GM18499 (cell line): ENCODE measurements around the gene AP2M1.

ENCODE experiments used
- ATAC-seq: cut with Tn5 transposase; IDR thresholded peaks from one replicate; pipeline ENCODE4 v1.9.1; 2021; ENCODE audit warnings: moderate number of reproducible peaks; ENCODE audit not compliant: insufficient read depth, unreplicated experiment

AP2M1 gene

DNA sequence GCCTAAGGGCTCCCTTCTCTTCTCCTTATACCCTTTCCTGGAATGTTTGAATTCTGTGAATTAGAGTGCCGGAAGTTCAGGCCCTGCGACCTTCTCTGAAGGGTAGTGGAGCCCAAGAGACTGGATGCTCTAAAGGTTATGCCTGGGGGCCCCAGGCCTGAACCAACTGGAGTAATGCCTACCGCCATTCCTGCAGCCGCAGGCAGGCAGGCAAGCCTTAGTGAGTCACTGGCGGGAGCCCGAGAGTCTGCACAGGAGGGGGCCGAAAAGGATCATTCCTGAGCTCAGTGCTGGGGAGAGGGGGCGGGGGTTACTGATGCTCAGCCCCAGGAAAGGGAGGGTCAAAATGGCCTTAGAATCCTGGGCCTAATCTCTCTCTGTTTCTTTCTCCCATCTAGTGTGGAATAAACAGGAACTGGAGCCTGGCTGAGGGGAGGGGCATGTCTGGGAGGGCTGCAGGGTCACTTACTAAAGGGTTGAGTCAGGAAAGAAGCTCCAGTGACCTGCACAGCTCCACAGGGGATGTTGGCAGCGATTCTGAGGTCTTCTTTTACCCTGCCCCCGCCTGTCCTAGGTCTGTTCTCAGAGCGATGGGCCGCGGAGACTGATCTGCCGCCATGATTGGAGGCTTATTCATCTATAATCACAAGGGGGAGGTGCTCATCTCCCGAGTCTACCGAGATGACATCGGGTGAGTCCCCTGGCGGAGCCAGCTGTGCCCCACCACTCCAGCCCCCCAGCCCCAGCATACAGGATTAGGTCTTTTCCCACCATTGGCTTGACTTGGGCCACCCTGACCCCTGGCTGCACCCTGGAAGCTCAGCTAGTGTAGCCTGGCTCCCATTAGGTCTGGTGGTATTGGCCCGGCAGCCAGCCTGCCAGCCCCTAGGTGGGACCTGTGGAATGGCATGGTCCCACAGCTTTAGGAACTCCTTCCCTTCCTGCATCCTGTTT lies 2.0 kb downstream of the AP2M1 start:
- ATAC-seq: no peak

DNA sequence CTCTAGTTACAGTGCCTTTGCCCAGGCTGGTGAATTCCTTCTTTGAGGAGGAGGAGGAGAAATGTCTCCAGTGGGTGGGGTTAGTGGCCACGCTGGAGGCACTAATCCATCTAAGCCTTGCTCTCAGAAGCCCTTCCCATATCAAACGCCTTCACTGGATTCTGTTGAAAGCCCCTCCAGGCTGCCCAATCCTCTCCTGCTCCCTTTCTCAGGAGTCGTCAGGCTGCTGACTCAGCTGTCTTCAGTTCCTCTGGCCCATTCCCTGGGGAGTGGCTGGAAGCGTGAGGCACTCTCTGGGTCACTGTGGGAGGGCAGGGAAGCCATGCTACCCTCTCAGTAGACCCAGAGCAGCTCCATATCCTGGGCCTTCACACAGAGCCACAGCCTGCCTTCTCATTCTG lies 2.7 kb downstream of the AP2M1 start:
- no peak for ATAC-seq

DNA sequence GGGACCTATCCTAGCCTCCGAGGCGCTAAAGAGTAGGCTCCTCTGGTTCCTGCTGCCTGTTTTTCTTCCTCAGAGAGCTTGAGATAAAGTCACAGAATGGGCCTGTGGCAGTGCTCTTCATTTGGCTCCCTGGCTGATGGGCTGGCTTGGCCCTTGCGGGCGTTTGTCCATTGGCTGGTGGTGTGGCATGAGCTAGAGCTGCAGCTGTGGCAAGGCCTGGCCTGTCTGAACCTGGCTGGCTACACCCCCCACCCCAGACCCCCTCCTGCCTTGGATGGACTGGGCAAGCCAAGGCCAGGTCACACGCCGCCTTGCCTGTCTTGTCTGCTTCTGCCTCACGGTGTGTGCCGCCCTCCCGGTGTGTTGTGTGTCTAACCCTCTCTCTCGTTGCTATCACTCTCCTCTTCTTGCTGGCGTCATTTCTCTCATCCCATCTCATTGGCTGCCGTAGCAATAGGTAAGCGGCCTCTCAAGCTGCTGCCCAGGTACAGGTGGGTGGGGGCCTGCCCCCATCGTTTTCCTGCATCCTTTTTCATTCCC lies 3.2 kb downstream of the AP2M1 start:
- no peak for ATAC-seq

DNA sequence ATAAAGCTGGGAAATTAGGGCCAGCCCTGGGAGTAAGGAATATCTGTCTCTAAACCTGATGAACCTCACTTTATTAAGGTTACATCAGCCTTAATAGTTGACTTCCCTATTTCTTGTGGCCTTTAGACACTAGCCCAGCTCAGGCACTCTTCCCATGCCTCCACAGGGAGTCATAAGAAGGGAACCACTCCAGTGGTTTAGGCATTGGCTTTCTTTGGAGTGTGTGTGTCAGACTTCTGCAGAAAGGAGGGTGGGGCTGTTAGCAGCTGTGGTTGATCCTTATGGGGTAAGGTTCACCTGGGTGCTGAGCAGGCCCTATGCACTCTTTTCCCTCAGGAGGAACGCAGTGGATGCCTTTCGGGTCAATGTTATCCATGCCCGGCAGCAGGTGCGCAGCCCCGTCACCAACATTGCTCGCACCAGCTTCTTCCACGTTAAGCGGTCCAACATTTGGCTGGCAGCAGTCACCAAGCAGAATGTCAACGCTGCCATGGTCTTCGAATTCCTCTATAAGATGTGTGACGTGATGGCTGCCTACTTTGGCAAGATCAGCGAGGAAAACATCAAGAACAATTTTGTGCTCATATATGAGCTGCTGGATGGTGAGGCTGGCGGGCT lies 4.0 kb downstream of the AP2M1 start:
- ATAC-seq: no peak

DNA sequence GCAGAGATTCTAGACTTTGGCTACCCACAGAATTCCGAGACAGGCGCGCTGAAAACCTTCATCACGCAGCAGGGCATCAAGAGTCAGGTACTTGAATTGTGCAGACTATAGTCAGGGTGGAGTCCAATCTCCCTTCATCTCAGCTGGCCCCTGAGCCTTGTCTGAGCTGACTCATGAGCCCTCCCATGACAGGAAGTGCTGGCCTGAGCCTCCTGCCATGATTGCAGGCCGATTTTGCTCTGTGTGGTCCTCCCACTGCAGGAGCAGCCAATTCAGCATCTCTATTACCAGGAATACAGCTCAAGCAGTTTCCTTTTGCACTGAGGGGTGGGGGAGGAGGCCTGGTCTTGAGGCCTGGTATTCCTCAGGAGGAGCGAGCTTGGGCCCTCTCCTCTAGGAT lies 5.5 kb downstream of the AP2M1 start:
- ATAC-seq: no peak

DNA sequence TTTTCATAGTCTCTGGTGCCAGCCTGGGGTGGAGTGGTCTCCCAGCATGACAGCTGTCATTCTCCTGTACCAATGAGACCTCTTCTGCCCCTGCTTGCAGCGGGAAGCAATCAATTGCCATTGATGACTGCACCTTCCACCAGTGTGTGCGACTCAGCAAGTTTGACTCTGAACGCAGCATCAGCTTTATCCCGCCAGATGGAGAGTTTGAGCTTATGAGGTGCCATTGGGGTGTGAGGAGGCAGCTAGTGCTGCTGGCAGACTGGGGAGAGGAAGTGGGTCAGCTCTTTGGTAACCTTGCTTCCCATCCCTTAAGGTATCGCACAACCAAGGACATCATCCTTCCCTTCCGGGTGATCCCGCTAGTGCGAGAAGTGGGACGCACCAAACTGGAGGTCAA lies 6.9 kb downstream of the AP2M1 start:
- no peak for ATAC-seq

DNA sequence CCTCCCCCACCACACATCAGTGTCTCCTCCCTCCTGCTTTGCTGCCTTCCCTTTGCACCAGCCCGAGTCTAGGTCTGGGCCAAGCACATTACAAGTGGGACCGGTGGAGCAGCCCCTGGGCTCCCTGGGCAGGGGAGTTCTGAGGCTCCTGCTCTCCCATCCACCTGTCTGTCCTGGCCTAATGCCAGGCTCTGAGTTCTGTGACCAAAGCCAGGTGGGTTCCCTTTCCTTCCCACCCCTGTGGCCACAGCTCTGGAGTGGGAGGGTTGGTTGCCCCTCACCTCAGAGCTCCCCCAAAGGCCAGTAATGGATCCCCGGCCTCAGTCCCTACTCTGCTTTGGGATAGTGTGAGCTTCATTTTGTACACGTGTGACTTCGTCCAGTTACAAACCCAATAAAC lies 9.0 kb downstream of the AP2M1 start:
- ATAC-seq: no peak

DNA sequence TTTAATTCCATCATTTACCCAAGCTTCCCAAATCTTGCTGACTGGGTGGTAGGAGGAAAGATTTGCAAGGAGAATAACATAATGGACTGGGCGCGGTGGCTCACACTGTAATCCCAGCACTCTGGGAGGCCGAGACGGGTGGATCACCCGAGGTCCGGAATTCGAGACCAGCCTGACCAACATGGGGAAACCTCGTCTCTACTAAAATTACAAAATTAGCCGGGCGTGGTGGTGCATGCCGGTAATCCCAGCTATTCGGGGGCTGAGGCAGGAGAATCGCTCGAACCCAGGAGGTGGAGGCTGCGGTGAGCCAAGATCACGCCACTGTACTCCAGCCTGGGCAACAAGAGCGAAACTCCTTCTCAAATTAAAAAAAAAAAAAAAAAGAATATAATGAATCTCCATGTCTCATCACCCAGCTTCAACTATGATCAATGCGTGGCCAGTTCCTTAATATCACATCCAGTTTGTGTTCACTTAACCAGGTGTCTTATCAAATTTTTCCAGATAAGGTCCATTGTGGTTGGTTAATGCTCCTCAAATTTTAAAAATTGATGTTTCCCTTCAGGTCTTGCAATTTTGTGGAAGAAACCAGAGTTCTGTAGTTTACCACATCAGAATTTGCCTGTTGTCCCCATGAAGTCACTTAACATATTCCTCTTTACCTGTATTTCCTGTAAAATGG lies 10.0 kb downstream of the AP2M1 start:
- no peak for ATAC-seq

DNA sequence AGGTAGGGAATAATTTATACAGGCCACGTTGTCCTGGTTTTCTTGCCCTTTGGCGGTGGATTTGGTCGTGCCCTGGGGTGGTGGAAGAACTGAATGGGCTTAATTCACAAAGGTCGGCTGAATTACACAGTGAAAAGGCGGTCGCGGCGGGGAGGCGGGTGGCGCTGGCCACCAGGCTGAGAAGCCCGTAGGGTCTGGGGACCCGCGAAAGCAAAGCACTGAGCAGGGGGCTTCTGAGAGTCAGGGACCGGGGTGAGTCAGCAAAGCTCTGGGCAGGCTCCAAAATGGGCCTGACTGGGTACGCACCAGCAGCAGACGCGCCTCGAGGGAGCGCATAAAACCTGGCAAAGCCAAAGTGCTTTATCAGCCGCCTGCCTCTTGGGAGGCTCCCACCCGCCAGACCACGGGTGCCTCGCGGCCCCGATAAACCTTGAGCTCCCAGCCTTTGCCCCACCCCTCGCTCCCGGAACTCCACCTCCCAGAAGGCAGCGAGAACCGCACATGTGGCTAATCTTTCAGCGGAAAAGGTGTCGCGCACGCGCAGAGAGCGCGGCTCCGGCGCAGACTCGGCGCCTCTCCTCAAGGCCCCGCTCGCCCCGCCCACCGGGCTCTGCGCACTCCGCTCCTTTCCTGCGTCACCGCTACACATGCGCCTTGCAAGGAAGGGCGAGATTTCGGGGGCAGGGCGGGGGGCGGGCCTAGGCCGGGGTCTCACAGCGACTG lies 11.0 kb downstream of the AP2M1 start:
- peak; percentile 92 for ATAC-seq

DNA sequence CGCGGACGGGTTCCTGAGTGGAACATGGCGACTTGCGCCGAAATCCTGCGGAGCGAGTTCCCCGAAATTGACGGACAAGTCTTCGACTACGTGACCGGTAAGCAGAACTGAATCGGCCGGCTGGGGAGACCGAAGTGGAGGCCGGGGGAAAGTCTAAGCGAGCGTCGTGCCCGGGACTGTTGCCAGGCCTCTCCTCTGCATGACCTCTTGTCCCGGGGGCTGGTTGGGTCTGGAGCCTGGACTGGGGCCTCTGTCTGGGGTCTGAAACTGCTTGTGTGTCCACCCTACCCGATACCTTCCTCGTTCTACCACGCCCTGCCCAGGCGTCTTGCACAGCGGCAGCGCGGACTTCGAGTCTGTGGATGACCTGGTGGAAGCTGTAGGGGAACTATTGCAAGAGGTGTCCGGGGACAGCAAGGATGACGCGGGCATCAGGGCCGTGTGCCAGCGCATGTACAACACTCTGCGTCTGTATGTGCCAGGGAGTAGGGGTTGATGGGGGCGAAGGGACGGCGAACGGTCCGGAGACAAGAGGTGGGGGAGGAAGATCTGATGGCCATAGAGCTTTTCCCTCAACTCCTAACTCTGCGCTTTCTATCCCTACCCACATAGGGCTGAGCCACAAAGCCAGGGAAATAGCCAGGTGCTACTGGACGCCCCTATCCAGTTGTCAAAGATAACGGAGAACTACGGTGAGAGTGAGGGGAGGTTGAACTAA lies 11.7 kb downstream of the AP2M1 start, which contains the start of gene ABCF3:
ABCF3 (plus strand) TSS at position 16 of the 718 bp plus-strand sequence; CDS start at position 25, 9 bp downstream.
- peak; percentile 3 for ATAC-seq

DNA sequence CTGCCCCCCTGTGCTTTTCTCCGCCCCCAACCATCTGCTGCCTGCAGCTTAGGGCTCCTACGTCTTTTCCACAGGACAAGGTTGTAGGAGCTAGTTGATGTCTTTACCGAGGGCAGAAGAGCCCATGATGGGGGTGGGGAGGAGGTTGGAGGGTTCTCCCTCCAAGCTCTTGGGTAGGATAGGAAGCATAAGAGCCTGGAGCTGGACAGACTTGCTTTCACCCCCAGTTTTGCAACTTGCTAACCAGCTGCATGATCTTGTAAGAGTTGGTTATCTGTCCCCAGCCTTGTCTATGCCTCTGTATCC lies 12.2 kb downstream of the AP2M1 start:
- ATAC-seq: no peak

DNA sequence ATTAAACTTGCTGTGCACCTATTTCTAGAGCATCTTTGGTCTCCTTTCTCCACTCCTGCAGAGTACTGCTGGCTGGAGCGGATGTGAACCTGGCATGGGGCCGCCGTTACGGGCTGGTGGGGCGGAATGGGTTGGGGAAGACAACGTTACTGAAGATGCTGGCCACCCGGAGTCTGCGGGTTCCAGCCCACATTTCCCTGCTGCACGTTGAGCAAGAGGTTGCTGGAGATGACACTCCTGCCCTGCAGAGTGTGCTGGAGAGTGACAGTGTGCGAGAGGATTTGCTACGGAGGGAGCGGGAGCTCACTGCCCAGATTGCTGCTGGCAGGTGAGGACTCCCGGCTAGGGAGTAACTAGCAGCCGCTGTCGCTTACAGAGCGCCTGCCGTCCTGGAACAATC lies 13.4 kb downstream of the AP2M1 start:
- ATAC-seq: no peak

DNA sequence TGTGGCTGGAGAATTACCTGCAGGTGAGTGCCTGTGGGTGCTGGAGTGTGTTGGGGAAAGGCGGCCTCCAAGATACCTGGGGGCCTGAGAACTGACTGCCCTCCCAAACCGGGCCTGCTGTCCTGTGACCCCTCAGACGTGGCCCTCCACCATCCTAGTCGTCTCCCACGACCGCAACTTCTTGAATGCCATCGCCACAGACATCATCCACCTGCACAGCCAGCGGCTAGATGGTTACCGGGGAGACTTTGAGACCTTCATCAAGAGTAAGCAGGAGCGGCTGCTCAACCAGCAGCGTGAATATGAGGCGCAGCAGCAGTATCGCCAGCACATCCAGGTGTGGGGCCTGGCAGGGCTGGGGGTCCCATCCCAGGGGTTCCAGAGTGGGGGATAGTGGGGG lies 14.8 kb downstream of the AP2M1 start:
- ATAC-seq: no peak

DNA sequence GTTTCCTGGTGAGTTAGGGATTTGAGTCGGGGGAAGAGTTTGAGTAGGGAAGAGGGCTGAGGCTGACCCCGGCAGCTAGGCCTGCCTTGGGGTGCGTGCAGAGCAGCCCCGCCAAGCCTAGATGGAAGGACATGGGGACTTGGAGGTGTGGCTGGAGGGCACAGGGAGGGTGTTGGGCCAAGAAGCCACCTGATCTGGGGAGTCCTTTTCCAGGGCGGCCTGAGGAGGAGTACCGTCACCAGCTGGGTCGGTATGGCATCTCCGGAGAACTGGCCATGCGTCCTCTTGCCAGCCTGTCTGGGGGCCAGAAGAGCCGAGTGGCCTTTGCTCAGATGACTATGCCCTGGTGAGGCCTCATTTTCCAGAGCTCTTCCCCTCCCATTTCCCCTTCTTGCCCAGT lies 18.2 kb downstream of the AP2M1 start:
- no peak for ATAC-seq

DNA sequence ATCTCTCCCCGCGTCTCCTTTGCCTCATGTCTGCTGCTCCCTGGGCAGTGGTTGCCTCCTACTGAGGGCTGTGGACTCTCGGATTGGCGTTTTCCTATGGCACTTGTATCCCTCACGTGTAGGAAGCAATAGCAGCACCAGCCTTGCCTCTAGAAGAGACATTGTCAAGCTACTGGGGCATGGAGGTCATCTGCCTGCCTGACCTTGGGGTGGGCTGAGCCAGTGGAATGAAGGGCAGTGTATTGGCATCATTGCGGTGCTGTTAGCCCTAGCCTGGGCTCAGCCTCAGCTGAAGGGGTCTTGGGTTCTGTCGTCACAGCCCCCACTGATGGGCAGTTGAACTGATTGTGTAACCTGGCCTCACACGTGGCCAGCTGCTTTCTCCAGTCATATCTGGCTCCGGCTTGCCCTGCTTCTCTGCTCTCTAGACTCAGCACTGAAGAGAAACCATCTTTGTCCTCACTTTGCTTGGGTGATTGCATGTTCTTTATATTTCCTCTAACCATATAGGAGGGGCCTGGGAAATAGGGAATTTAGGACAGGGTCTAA lies 19.4 kb downstream of the AP2M1 start:
- ATAC-seq: no peak

DNA sequence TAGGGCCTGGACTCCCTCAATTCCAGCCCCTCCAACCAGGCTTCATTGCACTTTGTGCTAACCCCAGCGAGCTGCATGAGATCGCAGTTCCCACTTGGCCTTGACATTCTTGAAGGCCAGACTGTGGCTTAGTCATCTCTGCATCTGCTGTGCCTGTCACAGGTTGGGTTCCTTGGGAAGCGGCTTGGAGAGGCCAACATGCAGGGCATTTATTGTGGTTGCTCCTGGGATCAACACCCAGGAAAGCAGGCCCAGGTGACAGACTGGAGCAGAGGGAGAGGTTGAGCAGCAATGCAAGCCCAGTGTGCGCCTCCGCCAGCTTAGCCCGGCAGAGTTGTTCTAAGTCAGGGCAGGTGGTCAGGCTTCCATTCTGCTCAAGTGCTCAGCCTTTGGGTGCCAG lies 21.9 kb downstream of the AP2M1 start:
- ATAC-seq: no peak

DNA sequence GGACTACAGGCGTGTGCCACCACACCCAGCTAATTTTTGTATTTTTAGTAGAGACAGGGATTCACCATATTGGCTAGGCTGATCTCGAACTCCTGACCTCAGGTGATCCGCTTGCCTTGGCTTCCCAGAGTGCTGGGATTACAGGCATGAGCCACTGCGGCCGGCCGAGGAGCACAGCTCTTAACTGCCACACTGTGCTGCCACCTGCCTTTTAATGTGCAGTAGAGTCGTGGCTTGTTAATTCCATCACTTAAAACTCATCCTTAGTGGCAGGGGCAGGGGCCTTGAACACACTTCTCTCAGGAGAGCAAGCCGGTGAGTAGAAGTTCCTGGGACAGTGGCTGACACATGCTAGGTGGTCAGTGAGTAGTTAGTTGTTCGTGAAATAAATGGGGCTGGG lies 23.9 kb downstream of the AP2M1 start:
- no peak for ATAC-seq

DNA sequence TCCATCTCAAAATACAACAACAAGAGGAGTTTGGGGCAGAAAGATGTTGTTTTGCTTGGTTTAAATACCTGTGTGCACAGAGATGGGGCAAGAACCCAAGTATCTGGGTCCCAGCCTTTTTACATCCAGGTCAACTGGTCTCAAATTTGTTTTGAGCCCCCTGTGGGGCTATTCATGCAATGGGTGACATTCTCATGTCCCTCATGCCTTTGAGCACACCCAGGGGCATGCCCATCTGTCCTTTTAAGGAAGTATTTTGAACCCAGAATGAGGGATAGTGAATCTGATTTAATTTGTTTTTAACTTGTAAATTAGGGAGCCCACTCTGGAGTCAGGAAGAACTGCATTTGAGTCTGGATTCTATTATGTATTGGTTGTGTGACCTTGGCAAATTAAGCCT lies 26.2 kb downstream of the AP2M1 start:
- ATAC-seq: no peak

DNA sequence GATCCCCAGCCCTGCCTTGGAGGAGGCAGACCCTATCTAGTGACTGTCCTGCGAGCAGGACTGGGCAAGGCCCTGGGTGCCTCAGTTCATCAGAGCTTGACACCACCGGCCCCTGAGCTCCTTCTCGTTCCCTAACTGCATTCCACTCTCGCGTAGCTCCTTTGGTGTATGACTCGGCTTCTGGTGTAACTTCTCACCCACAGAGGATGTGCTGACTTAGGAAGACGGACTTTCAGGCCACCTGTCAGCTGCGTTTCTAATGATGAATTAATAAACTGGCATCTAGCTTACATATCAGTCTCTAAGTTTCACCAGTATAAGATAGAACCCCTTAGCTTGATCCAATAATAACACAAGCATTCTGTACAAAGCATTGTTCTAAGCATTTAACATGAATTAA lies 28.9 kb downstream of the AP2M1 start:
- no peak for ATAC-seq
